ENCODE measurements around the gene CAMTA1.

Gene CAMTA1

DNA sequence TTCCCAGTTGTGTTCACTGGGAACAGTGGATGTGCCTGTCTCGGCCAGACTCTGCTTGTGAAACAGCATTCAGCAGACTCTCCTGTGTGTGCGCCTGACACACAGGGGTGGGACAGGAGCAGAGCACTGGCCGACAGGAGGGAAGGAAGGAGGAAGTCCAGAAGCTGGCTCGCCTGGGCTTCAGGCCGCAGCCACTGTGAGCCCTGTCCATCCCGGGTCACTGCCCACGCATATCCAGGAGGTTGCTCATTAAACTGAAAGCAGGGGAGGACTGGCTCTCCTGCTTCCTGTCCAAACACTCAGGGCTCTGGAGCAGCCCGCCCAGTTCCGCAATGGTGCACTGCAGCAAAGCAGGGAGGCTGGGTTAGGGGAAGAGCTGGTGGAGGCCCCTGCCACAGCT is 767.1 kb downstream of the CAMTA1 start:
- ATAC-seq, result no peak
- no peak for TF ChIP-seq ZFP3 (CRISPR knock-in tag; IDR thresholded peaks at IDR 0.05)
- no peak for TF ChIP-seq ZNF70 (CRISPR knock-in tag; IDR thresholded peaks at IDR 0.05)
- TF ChIP-seq SNAI2 (CRISPR knock-in tag; IDR thresholded peaks at IDR 0.05), result no peak
- TF ChIP-seq CSDC2 (CRISPR knock-in tag; IDR thresholded peaks at IDR 0.05), result no peak
- no peak for TF ChIP-seq ESRRG (CRISPR knock-in tag; IDR thresholded peaks at IDR 0.05)

DNA sequence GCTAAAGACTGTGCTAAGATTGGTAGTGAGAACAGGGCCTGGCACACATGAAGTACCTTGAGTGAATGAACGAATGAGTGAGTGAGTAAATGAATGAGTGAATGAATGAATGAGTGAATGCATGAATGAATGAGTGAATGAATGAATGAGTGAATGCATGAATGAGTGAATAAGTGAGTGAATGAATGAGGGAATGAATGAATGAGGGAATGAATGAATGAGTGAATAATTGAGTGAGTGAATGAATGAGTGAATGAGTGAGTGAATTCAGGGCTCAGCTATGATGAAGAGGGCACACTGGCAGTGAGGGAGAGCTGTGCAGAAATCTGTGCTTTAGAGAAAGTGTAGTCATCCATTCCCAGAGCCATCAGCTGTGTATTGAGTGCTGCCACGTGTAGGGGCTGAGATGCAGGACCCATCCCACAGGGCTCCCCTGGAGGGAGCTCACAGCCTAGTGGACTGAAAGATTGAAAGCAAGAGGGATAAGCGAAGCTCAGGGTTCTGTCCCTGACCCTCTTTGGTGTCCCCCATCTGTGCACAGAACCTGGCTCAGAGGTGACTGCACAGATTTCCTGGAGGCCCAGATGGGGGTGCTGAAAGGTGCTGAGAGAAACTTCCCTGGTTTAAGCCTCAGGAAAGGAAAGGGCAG is 767.9 kb downstream of the CAMTA1 start:
- no peak for TF ChIP-seq ZFP30 (CRISPR knock-in tag; IDR thresholded peaks at IDR 0.05)
- TF ChIP-seq CSDC2 (CRISPR knock-in tag; IDR thresholded peaks at IDR 0.05), result no peak
- TF ChIP-seq, protein P1, sequence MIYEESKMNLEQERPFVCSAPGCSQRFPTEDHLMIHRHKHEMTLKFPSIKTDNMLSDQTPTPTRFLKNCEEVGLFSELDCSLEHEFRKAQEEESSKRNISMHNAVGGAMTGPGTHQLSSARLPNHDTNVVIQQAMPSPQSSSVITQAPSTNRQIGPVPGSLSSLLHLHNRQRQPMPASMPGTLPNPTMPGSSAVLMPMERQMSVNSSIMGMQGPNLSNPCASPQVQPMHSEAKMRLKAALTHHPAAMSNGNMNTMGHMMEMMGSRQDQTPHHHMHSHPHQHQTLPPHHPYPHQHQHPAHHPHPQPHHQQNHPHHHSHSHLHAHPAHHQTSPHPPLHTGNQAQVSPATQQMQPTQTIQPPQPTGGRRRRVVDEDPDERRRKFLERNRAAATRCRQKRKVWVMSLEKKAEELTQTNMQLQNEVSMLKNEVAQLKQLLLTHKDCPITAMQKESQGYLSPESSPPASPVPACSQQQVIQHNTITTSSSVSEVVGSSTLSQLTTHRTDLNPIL (CRISPR knock-in tag; IDR thresholded peaks at IDR 0.05; ENCODE audit: low read depth), result no peak
- TF ChIP-seq, protein P2, sequence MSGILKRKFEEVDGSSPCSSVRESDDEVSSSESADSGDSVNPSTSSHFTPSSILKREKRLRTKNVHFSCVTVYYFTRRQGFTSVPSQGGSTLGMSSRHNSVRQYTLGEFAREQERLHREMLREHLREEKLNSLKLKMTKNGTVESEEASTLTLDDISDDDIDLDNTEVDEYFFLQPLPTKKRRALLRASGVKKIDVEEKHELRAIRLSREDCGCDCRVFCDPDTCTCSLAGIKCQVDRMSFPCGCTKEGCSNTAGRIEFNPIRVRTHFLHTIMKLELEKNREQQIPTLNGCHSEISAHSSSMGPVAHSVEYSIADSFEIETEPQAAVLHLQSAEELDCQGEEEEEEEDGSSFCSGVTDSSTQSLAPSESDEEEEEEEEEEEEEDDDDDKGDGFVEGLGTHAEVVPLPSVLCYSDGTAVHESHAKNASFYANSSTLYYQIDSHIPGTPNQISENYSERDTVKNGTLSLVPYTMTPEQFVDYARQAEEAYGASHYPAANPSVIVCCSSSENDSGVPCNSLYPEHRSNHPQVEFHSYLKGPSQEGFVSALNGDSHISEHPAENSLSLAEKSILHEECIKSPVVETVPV (CRISPR knock-in tag; IDR thresholded peaks at IDR 0.05), result no peak
- TF ChIP-seq ISL1 (CRISPR knock-in tag; IDR thresholded peaks at IDR 0.05), result no peak
- TF ChIP-seq OSR1 (CRISPR knock-in tag; IDR thresholded peaks at IDR 0.05), result no peak
- TF ChIP-seq RARB (CRISPR knock-in tag; IDR thresholded peaks at IDR 0.05), result no peak
- TF ChIP-seq, protein P3, sequence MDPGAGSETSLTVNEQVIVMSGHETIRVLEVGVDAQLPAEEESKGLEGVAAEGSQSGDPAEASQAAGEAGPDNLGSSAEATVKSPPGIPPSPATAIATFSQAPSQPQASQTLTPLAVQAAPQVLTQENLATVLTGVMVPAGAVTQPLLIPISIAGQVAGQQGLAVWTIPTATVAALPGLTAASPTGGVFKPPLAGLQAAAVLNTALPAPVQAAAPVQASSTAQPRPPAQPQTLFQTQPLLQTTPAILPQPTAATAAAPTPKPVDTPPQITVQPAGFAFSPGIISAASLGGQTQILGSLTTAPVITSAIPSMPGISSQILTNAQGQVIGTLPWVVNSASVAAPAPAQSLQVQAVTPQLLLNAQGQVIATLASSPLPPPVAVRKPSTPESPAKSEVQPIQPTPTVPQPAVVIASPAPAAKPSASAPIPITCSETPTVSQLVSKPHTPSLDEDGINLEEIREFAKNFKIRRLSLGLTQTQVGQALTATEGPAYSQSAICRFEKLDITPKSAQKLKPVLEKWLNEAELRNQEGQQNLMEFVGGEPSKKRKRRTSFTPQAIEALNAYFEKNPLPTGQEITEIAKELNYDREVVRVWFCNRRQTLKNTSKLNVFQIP (CRISPR knock-in tag; IDR thresholded peaks at IDR 0.05; ENCODE audit: borderline replicate concordance, low read depth), result no peak
- TF ChIP-seq TSHZ2 (CRISPR knock-in tag; IDR thresholded peaks at IDR 0.05), result no peak
- no peak for TF ChIP-seq TOX (CRISPR knock-in tag; IDR thresholded peaks at IDR 0.05; ENCODE audit: borderline replicate concordance)
- TF ChIP-seq PPARA (CRISPR knock-in tag; IDR thresholded peaks at IDR 0.05; ENCODE audit: borderline replicate concordance), result no peak
- TF ChIP-seq ZNF565 (CRISPR knock-in tag; conservative IDR thresholded peaks at IDR 0.05; ENCODE audit: low read depth), result no peak
- TF ChIP-seq BACH2 (CRISPR knock-in tag; IDR thresholded peaks at IDR 0.05; ENCODE audit: borderline replicate concordance), result no peak
- no peak for TF ChIP-seq SNAI2 (CRISPR knock-in tag; IDR thresholded peaks at IDR 0.05)
- no peak for TF ChIP-seq PATZ1 (CRISPR knock-in tag; IDR thresholded peaks at IDR 0.05; ENCODE audit: borderline replicate concordance)
- no peak for TF ChIP-seq ARNTL (CRISPR knock-in tag; IDR thresholded peaks at IDR 0.05; ENCODE audit: borderline replicate concordance, low read depth)
- no peak for TF ChIP-seq TCF4 (CRISPR knock-in tag; IDR thresholded peaks at IDR 0.05; ENCODE audit: borderline replicate concordance)
- ATAC-seq, result no peak
